Progenitor cell of endocrine pancreas (in vitro differentiated cells): ENCODE measurements around the gene LRIF1. TPM values are rescaled to one million over a fixed set of nuclear protein-coding genes. Genes with fewer than 3 reads are reported as not detected.

Experiments used
- DNase-seq: peaks from one replicate; pipeline ENCODE4 v3.0.0; 2021; ENCODE audit warnings: low spot score; ENCODE audit not compliant: unreplicated experiment
- H3K27ac Mint-ChIP-seq: 2 replicates; pipeline ENCODE4 v1.8.0; 2021; ENCODE audit warnings: mild to moderate bottlenecking, moderate library complexity, mixed read lengths
- H3K27me3 Mint-ChIP-seq: 2 replicates; pipeline ENCODE4 v1.8.0; 2021; ENCODE audit warnings: mixed read lengths
- H3K36me3 Mint-ChIP-seq: 2 replicates; pipeline ENCODE4 v1.8.0; 2022; ENCODE audit warnings: mixed read lengths; ENCODE audit not compliant: insufficient read depth
- H3K4me1 Mint-ChIP-seq: 2 replicates; pipeline ENCODE4 v1.8.0; 2021; ENCODE audit warnings: low read depth, mixed read lengths
- H3K4me3 Mint-ChIP-seq: 2 replicates; pipeline ENCODE4 v1.8.0; 2021; ENCODE audit warnings: low read depth, mild to moderate bottlenecking, moderate library complexity, mixed read lengths
- H3K9me3 Mint-ChIP-seq: 2 replicates; pipeline ENCODE4 v1.8.0; 2021; ENCODE audit warnings: low read depth, mixed read lengths
- total RNA-seq: library from RNA; stranded (reverse); gene quantifications from 2 replicates; pipeline ENCODE4 v1.2.1, GENCODE V29; 2021
- TF ChIP-seq, protein P1 (sequence below): fragments of 200-600 bp; sonication (generic); IDR thresholded peaks from one replicate; pipeline ENCODE4 v1.5.0; 2021; ENCODE audit warnings: antibody characterized with exemption, mild to moderate bottlenecking; ENCODE audit not compliant: unreplicated experiment

LRIF1 gene
- total RNA-seq, 1 donor from 2014 or later, result 10.4 TPM

DNA sequence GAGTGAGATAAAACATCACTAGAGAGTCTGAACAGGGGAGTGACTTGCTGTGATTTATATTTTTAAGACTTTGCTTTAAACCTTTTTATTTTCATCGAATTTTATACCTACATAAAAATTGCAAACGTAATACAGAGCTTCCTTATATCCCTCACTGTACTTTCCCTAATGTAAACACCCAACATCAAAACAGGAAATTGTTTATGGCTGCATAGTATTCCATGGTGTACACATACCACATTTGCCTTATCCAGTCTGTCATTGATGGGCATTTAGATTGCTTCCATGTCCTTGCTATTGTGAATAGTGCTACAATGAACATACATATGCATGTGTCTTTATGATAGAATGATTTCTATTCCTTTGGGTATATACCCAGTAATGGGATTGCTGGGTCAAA lies 34.8 kb downstream of the LRIF1 start:
- peaks cover 16% of the 10 kb centered on the region for H3K9me3 Mint-ChIP-seq
- DNase-seq, result no peak
- TF ChIP-seq, protein P1, sequence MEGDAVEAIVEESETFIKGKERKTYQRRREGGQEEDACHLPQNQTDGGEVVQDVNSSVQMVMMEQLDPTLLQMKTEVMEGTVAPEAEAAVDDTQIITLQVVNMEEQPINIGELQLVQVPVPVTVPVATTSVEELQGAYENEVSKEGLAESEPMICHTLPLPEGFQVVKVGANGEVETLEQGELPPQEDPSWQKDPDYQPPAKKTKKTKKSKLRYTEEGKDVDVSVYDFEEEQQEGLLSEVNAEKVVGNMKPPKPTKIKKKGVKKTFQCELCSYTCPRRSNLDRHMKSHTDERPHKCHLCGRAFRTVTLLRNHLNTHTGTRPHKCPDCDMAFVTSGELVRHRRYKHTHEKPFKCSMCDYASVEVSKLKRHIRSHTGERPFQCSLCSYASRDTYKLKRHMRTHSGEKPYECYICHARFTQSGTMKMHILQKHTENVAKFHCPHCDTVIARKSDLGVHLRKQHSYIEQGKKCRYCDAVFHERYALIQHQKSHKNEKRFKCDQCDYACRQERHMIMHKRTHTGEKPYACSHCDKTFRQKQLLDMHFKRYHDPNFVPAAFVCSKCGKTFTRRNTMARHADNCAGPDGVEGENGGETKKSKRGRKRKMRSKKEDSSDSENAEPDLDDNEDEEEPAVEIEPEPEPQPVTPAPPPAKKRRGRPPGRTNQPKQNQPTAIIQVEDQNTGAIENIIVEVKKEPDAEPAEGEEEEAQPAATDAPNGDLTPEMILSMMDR, result no peak
- H3K27ac Mint-ChIP-seq, result no peak overlapping the region
- no peaks in the 10 kb centered on the region for H3K36me3 Mint-ChIP-seq
- H3K4me3 Mint-ChIP-seq, result no peak overlapping the region
- no peaks in the 10 kb centered on the region for H3K27me3 Mint-ChIP-seq
- H3K4me1 Mint-ChIP-seq, result no peaks in the 10 kb centered on the region

DNA sequence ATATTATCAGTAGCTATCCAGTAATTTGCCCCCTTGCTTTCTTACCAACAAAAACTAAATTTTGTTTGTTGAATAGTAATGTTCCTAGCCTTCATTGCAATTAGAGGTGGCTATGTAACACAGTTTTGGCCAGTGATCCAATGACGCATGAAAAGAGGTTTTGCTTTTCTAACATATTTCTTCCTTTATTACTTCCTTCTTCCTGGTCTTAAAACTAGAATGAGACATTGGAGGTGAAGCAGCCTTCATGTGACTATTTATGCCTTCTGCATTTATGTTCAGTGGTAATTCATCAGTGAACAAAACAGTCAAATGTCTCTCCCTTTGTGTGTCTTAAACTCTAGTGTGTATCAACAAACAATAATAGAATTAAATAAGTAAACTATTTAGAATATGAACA lies 35.5 kb downstream of the LRIF1 start:
- Mint-ChIP-seq H3K4me1 (no peaks in the 10 kb centered on the region), H3K27ac (no peak overlapping the region), H3K36me3 (no peaks in the 10 kb centered on the region), H3K4me3 (no peak overlapping the region), H3K9me3 (peaks cover 16% of the 10 kb centered on the region), H3K27me3 (no peaks in the 10 kb centered on the region)
- TF ChIP-seq, protein P1, result no peak
- DNase-seq, result no peak

DNA sequence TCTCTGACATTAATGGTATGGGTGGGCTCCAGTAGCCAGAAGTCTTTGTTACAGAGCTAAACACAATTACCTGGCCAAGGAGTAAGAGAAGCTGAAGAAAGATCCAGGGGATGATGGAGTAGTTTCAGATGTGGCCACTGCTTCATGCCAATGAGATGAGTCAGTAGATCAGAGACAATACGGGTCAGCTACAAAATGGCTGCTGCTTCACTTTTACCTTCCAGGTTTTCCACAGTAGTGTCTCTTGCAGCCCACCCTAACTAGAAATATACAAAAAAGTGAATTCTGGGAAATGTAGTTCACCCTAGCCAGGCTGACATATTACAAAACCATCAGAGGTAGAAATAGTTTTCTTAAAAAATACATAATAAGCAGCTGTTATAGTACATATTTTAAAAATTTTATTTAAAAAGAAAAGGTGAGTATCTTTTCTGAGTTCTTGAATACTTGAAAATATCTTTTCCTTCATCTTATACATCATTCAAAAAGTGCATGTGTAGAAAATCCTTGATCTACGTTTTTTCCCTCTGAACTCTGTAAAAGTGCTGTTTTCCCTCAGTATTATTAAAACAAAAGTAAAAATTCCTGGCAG lies 36.1 kb downstream of the LRIF1 start:
- H3K9me3 Mint-ChIP-seq, result peaks cover 16% of the 10 kb centered on the region
- no peak for DNase-seq
- H3K4me1 Mint-ChIP-seq, result no peaks in the 10 kb centered on the region
- no peak overlapping the region for H3K4me3 Mint-ChIP-seq
- no peaks in the 10 kb centered on the region for H3K36me3 Mint-ChIP-seq
- no peaks in the 10 kb centered on the region for H3K27me3 Mint-ChIP-seq
- H3K27ac Mint-ChIP-seq, result no peak overlapping the region
- TF ChIP-seq, protein P1, result no peak

DNA sequence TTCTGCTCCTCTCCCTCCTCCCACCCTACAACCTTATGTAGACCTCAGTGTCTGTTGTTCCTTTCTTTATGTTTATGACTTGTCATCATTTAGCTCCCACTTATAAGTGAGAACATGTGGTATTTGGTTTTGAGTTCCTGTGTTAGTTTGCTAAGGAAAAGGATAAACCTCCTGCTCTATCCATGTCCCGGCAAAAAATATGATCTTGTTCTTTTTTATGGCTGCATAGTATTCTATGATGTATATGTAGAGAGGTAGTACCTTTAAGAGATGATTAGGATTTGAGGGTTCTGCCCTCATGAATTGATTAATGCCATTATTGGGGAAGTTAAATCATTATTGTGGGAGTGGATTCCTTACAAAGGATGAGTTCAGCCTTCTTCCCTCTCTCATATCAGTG lies 41.8 kb downstream of the LRIF1 start:
- TF ChIP-seq, protein P1, result no peak
- H3K4me3 Mint-ChIP-seq, result no peak overlapping the region
- H3K9me3 Mint-ChIP-seq, result peaks cover 3% of the 10 kb centered on the region
- no peak overlapping the region for H3K27ac Mint-ChIP-seq
- H3K27me3 Mint-ChIP-seq, result no peaks in the 10 kb centered on the region
- no peaks in the 10 kb centered on the region for H3K36me3 Mint-ChIP-seq
- no peak for DNase-seq
- H3K4me1 Mint-ChIP-seq, result peaks cover 3% of the 10 kb centered on the region

DNA sequence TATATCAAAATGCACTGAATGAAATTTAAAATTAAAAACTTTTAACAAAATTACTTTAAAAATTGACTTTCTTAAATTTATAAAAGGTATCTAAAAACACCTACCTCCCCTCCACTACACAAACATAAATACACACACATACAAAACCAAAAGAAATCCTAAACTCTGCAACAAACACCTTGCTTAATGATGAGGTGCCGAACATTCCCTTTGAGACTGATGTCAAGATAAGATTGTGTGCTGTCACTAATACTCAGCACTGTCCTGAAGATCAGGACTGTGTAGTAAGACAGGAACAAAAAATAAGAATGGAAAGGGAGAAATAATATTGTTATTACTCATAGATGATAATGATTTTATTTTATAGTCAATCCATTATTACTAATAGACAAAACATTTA lies 45.7 kb downstream of the LRIF1 start:
- Mint-ChIP-seq H3K4me3 (no peak overlapping the region), H3K27ac (no peak overlapping the region), H3K27me3 (no peaks in the 10 kb centered on the region), H3K9me3 (peaks cover 5% of the 10 kb centered on the region), H3K4me1 (peaks cover 5% of the 10 kb centered on the region), H3K36me3 (no peaks in the 10 kb centered on the region)
- TF ChIP-seq, protein P1, result no peak
- DNase-seq, result no peak
